ENCODE measurements around the gene PALLD. TPM values are rescaled to one million over a fixed set of nuclear protein-coding genes. Genes with fewer than 3 reads are reported as not detected.

Gene PALLD
- total RNA-seq, 4 donors from 2014 or later: 71.8 to 106 (median 83.3) TPM

DNA sequence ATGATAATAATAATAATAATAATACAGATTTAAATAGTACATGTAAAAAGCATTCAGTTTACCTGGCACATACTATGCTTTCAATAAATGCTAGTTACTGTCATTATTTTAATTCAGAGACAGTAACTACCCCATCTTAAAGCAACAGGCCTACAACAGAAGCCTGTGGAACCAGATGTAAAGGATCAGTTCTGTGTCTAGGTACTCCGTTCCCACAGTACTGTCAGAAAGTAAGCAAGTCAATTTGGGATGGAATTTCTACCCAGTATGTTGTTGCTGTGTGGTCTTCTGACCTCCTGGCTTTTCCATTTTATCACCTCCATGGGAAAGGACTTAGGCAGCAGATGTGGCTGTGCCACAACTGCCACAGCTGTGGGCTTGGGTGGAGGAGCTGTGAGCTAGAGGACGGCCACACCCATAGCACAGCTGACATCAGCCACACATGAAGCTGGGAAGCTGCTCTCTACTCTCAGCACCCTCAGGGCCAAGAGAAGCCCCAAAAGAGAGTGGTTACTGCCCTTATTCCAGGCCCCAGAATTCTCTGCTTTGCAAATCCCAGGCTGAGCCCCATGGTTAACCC lies 410.4 kb downstream of the PALLD start:
- H3K9me3 ChIP-seq: no peaks in the 10 kb centered on the region
- TF ChIP-seq EP300 (IDR thresholded peaks at IDR 0.05): no peak
- TF ChIP-seq, protein P1, sequence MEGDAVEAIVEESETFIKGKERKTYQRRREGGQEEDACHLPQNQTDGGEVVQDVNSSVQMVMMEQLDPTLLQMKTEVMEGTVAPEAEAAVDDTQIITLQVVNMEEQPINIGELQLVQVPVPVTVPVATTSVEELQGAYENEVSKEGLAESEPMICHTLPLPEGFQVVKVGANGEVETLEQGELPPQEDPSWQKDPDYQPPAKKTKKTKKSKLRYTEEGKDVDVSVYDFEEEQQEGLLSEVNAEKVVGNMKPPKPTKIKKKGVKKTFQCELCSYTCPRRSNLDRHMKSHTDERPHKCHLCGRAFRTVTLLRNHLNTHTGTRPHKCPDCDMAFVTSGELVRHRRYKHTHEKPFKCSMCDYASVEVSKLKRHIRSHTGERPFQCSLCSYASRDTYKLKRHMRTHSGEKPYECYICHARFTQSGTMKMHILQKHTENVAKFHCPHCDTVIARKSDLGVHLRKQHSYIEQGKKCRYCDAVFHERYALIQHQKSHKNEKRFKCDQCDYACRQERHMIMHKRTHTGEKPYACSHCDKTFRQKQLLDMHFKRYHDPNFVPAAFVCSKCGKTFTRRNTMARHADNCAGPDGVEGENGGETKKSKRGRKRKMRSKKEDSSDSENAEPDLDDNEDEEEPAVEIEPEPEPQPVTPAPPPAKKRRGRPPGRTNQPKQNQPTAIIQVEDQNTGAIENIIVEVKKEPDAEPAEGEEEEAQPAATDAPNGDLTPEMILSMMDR (IDR thresholded peaks at IDR 0.05): no peak
- TF ChIP-seq POLR2A (IDR thresholded peaks at IDR 0.05): no peak
- TF ChIP-seq POLR2AphosphoS5 (IDR thresholded peaks at IDR 0.05): no peak
- 56% methylated on average over 2 of the region's 2 CpGs for WGBS
- DNase-seq (ENCODE audit: low spot score in 2 of 2): no peak
- no peak overlapping the region for H3K4me3 ChIP-seq
- H3K4me1 ChIP-seq: peaks cover 6% of the 10 kb centered on the region
- H3K36me3 ChIP-seq: peaks cover 48% of the 10 kb centered on the region
- no peaks in the 10 kb centered on the region for H3K27me3 ChIP-seq
- H3K27ac ChIP-seq: peak overlapping the region; percentile 3

DNA sequence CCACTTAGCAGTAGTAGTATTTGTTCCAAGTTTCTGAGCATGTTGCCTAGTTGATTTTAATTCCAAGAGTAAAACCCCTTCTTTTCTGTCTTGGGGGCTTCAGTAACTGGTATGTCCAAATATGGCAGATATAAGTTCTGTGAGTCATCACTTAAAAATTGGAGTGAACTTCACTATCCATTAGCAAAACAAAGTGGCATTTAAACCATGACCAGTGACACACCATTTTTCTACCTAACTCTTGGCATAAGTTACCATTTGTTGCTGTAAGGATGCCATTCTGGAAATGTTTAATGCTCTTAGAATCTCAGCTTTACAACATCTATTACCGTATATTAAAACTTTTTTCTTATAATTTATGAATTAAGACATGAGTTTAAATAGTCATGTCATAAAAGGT lies 411.2 kb downstream of the PALLD start:
- 69% methylated on average over 1 of the region's 1 CpG for WGBS
- H3K36me3 ChIP-seq: peaks cover 47% of the 10 kb centered on the region
- H3K4me3 ChIP-seq: no peak overlapping the region
- no peaks in the 10 kb centered on the region for H3K27me3 ChIP-seq
- peaks cover 6% of the 10 kb centered on the region for H3K4me1 ChIP-seq
- H3K27ac ChIP-seq: peak overlapping the region; percentile 8
- TF ChIP-seq EP300 (IDR thresholded peaks at IDR 0.05) (no peak), POLR2A (IDR thresholded peaks at IDR 0.05) (no peak), POLR2AphosphoS5 (IDR thresholded peaks at IDR 0.05) (no peak)
- TF ChIP-seq, protein P1 (IDR thresholded peaks at IDR 0.05): no peak
- DNase-seq (ENCODE audit: low spot score in 2 of 2): no peak
- H3K9me3 ChIP-seq: no peaks in the 10 kb centered on the region

DNA sequence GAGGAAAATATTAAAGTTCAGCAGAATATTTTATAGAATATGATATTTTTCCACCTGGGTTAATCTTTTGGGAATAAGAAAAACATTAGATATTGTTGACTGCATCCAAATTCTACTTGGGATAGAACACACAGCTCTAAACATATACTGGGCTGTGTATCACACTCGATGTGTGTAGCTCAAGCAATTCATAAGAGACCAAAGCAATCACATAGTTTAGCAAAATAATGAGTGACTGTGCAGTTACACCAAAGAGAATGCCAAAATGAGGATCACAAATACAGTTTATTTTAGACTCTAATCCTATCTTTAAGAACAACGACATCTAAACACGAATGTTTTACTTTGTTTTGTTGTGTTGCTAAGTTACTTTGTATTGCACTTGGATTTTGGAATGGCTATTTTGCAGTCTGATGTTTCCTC lies 412.0 kb downstream of the PALLD start:
- no peak overlapping the region for H3K4me3 ChIP-seq
- TF ChIP-seq POLR2A (IDR thresholded peaks at IDR 0.05): no peak
- TF ChIP-seq, protein P1 (IDR thresholded peaks at IDR 0.05): no peak
- no peak for TF ChIP-seq EP300 (IDR thresholded peaks at IDR 0.05)
- H3K9me3 ChIP-seq: no peaks in the 10 kb centered on the region
- H3K4me1 ChIP-seq: peaks cover 6% of the 10 kb centered on the region
- H3K27ac ChIP-seq: peak overlapping the region; percentile 8
- DNase-seq (ENCODE audit: low spot score in 2 of 2): no peak
- no peaks in the 10 kb centered on the region for H3K27me3 ChIP-seq
- 19% methylated on average over 3 of the region's 3 CpGs for WGBS
- H3K36me3 ChIP-seq: peaks cover 51% of the 10 kb centered on the region

DNA sequence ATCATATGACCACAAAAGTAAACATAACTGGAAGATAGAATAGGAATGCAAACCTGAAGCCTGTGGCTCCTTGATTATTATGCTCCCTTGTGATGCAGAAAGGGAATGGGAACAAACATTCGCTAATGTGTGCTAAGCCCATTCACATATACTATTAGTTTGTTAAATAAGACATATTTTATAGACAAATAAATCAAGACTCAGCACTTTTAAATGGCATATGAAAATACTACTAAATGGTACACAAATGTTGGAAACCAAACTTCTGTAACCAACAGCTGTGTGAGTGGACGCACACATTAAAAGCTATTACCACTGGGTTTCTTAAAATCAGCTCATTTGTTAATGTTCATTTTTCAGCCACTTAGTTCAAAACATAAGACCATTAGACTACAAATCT lies 417.2 kb downstream of the PALLD start:
- Histone ChIP-seq H3K4me1 (no peaks in the 10 kb centered on the region), H3K9me3 (no peaks in the 10 kb centered on the region), H3K27ac (no peak overlapping the region), H3K36me3 (peaks cover 53% of the 10 kb centered on the region), H3K27me3 (no peaks in the 10 kb centered on the region), H3K4me3 (no peak overlapping the region)
- WGBS: 90% methylated on average over 2 of the region's 2 CpGs
- DNase-seq (ENCODE audit: low spot score in 2 of 2): no peak
- TF ChIP-seq POLR2A (IDR thresholded peaks at IDR 0.05) (no peak), EP300 (IDR thresholded peaks at IDR 0.05) (no peak), POLR2AphosphoS5 (IDR thresholded peaks at IDR 0.05) (no peak)
- TF ChIP-seq, protein P1 (IDR thresholded peaks at IDR 0.05): no peak

DNA sequence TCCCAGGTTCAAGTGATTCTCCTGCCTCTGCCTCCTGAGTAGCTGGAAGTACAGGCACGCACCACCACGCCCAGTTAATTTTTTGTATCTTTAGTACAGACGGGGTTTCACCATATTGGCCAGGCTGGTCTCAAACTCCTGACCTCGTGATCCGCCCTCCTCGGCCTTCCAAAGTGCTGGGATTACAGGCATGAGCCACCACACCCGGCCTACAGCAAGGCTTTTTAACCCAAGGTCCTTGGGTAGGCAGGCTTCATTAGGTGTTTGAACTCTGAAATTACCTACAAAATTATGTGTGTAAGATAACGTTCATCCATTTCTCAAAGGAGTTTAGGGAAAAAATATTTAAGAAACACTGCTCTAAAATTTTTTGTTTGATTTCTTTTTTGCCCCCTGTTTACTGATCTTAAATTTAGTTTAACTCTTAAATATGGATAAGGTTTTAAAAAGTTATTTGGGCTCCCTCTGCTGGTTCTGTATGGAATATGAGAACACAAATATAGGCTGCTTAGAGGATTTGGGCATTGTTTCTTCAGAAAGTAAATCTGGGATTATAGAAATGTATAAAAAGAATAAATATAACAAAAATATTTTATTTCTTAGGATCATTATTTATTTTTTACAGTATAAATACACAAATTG lies 420.4 kb downstream of the PALLD start:
- Histone ChIP-seq H3K27ac (no peak overlapping the region), H3K36me3 (peaks cover 51% of the 10 kb centered on the region)

More for the DNA sequence above, 420.4 kb downstream of the PALLD start:
- DNase-seq (ENCODE audit: low spot score in 2 of 2): no peak
- H3K9me3 ChIP-seq: no peaks in the 10 kb centered on the region
- no peaks in the 10 kb centered on the region for H3K27me3 ChIP-seq
- H3K4me3 ChIP-seq: no peak overlapping the region
- TF ChIP-seq, protein P1 (IDR thresholded peaks at IDR 0.05): peak; percentile 21 to 53
- no peak for TF ChIP-seq POLR2A (IDR thresholded peaks at IDR 0.05)
- TF ChIP-seq POLR2AphosphoS5 (IDR thresholded peaks at IDR 0.05): no peak
- no peaks in the 10 kb centered on the region for H3K4me1 ChIP-seq
- 72% methylated on average over 8 of the region's 8 CpGs for WGBS

Data from suprapubic skin (tissue), 4 donors.